Kidney (tissue), 14 donors: ENCODE measurements around the gene C19orf47. TPM values are rescaled to one million over a fixed set of nuclear protein-coding genes. Genes with fewer than 3 reads are reported as not detected.

ENCODE experiments used
- DNase-seq, 5 donors: peaks; one replicate each; pipeline ENCODE4 v3.0.0-alpha.2; 2013 to 2020
- FAIRE-seq: peaks from 2 replicates; lab custom pipeline; 2012; peaks lifted over from hg19 to GRCh38; lab: Jason Lieb, UNC
- H3K27ac ChIP-seq, 2 donors: one replicate each; pipeline ENCODE4 v1.7.0; 2013; ENCODE audit warnings: low read depth in 2 of 2, low read length in 2 of 2, inconsistent platforms in 1 of 2
- H3K27me3 ChIP-seq: one replicate; pipeline ENCODE4 v1.7.1; 2013; ENCODE audit warnings: low read length, inconsistent platforms; ENCODE audit not compliant: control insufficient read depth, insufficient read depth
- H3K36me3 ChIP-seq, 3 donors: one replicate each; pipeline versions ENCODE4 v1.7.0 to v1.7.1; 2013; ENCODE audit warnings: low read length in 3 of 3, control low read depth in 1 of 3, inconsistent platforms in 1 of 3; ENCODE audit not compliant: insufficient read depth in 3 of 3, control insufficient read depth in 2 of 3
- H3K4me1 ChIP-seq, 3 donors: one replicate each; pipeline versions ENCODE4 v1.7.0 to v1.7.1; 2013; ENCODE audit warnings: low read length in 3 of 3, inconsistent platforms in 1 of 3, low read depth in 1 of 3; ENCODE audit not compliant: control insufficient read depth in 2 of 3, insufficient read depth in 2 of 3
- H3K4me3 ChIP-seq, 3 donors: one replicate each; pipeline versions ENCODE4 v1.7.0 to v1.8.1; 2013; ENCODE audit warnings: low read length in 3 of 3, control low read depth in 1 of 3, inconsistent platforms in 1 of 3
- H3K9ac ChIP-seq, 3 donors: one replicate each; pipeline versions ENCODE4 v1.7.0 to v1.7.1; 2013; ENCODE audit warnings: low read length in 3 of 3, control low read depth in 1 of 3, inconsistent platforms in 1 of 3
- H3K9me3 ChIP-seq, 3 donors: one replicate each; pipeline versions ENCODE4 v1.7.0 to v1.7.1; 2013; ENCODE audit warnings: low read length in 3 of 3, control low read depth in 1 of 3, inconsistent platforms in 1 of 3; ENCODE audit not compliant: control insufficient read depth in 2 of 3, insufficient read depth in 1 of 3
- CTCF ChIP-seq: IDR thresholded peaks from 3 replicates; pipeline ENCODE4 v1.5.1; 2012; ENCODE audit warnings: mild to moderate bottlenecking, moderate library complexity, borderline replicate concordance; ENCODE audit not compliant: insufficient read depth; ENCODE audit errors: extremely low read depth
- intact Hi-C: fragments of 100-400 bp; cut with DNase I; formaldehyde crosslinking; loops from one replicate; pipeline ENCODE4 v1.11.1; 2022
- polyA plus RNA-seq: library from polyadenylated mRNA; stranded (reverse); fragments of 350-450 nt; fragmentation: Illumina TruSeq; extraction: RNeasy Lipid Tissue Mini Kit (QIAGEN cat#74804); gene quantifications from one replicate; pipeline ENCODE4 v1.2.3, GENCODE V29; 2014; ENCODE audit warnings: low read depth, low replicate concordance; ENCODE audit not compliant: insufficient read depth
- total RNA-seq: library from RNA; stranded (reverse); fragmentation: NEBNext Ultra II Directional; extraction: Animal tissue kit (Norgen Biotek cat#: 25700); gene quantifications from one replicate; pipeline ENCODE4 v1.2.1, GENCODE V29; 2021
- donor health status: control.
- donor health status: control.
- donor health status: control.
- donor health status: control.
- donor health status: control.
- donor health status: DM: yes; HTN: yes; CAD: no.
- donor health status: Normal renal cell carcinoma (clear cell type).

The C19orf47 gene
- total and polyA plus RNA-seq, 2 donors from 2014 or later: 12.9 to 13.0 TPM

- intact Hi-C loops: no loop called here
- H3K9ac ChIP-seq: peak overlapping the region in 1 of 3 donors; percentile 95
- H3K9me3 ChIP-seq: no peaks in the 10 kb centered on the region
- no peak for TF ChIP-seq CTCF
- H3K27me3 ChIP-seq: no peaks in the 10 kb centered on the region
- peaks cover 9 to 58% (median 55%) of the 10 kb centered on the region in 3 donors for H3K4me1 ChIP-seq
- H3K27ac ChIP-seq: peak overlapping the region in 1 of 2 donors; percentile 94
- DNase-seq: no peak
- H3K36me3 ChIP-seq: no peaks in the 10 kb centered on the region
- FAIRE-seq: no peak
- peak overlapping the region in 1 of 3 donors; percentile 91 for H3K4me3 ChIP-seq
These were observed 65.3 kb downstream of the C19orf47 start for GRCh38 chr19:40282920-40283319.

GRCh38 chr19:40282209-40282580, 66.0 kb downstream of the C19orf47 start:
- H3K4me3 ChIP-seq: no peak overlapping the region
- no peak for FAIRE-seq
- no peak for DNase-seq
- no peak overlapping the region for H3K27ac ChIP-seq
- H3K9me3 ChIP-seq: no peaks in the 10 kb centered on the region
- no peaks in the 10 kb centered on the region for H3K27me3 ChIP-seq
- peaks cover 9 to 61% (median 58%) of the 10 kb centered on the region in 3 donors for H3K4me1 ChIP-seq
- TF ChIP-seq CTCF: no peak
- intact Hi-C loops: no loop called here
- peak overlapping the region in 1 of 3 donors; percentile 49 for H3K9ac ChIP-seq
- no peaks in the 10 kb centered on the region for H3K36me3 ChIP-seq

GRCh38 chr19:40281381-40282208, 66.6 kb downstream of the C19orf47 start:
- intact Hi-C loops: no loop called here
- H3K27me3 ChIP-seq: no peaks in the 10 kb centered on the region
- peak overlapping the region in 1 of 3 donors; percentile 49 for H3K9ac ChIP-seq
- H3K4me3 ChIP-seq: no peak overlapping the region
- no peaks in the 10 kb centered on the region for H3K36me3 ChIP-seq
- H3K27ac ChIP-seq: peak overlapping the region; percentile 40 to 73
- TF ChIP-seq CTCF: no peak
- no peak for FAIRE-seq
- no peak for DNase-seq
- no peaks in the 10 kb centered on the region for H3K9me3 ChIP-seq
- H3K4me1 ChIP-seq: peaks cover 8 to 61% (median 58%) of the 10 kb centered on the region in 3 donors
